Effector CD4-positive, alpha-beta T cell (primary cell): ENCODE measurements around the gene HMGN2.
"Not testable (repeated sequence)": the region's sequence is repeated elsewhere in the genome, so short reads cannot be mapped to it uniquely, and the experiment has no call there.

Experiments used
- DNase-seq: peaks from one replicate; pipeline ENCODE4 v3.0.0-alpha.2; 2020

HMGN2 gene

GRCh38 chr1:26477446-26478152 lies 5.4 kb downstream of the HMGN2 start:
- DNase-seq, result no peak

DNA sequence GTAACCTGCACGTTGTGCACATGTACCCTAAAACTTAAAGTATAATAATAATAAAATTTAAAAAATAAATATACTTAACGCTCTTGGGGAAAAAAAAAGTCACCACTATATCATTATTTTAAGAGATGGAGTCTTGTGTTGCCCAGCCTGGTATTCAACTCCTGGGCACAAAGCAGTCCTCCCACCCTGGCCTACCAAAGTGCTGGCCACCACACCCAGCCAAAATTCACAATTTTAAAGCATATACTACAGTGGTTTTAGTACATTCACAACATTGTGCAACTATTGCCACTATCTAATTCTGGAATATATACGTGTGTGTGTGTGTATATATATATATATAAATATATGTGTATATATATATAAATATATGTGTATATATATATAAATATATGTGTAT lies 5.9 kb downstream of the HMGN2 start:
- DNase-seq, result no peak

DNA sequence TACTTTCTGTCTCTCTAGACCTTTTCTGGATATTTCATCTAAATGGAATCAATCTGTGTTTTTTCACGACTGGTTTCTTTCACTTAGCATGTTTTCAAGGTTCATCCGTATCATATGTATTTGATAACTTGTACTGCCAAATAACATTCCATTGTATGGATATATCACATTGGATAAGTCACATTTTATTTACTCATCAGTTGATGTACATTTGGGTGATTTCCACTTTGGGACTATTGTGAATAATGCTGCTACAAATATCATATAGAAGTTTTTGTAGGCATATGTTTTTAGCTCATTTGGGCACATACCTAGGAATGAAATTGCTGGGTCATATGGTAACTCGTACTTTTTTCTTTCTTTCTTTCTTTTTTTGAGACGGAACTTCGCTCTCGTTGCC lies 6.7 kb downstream of the HMGN2 start:
- DNase-seq, result no peak

DNA sequence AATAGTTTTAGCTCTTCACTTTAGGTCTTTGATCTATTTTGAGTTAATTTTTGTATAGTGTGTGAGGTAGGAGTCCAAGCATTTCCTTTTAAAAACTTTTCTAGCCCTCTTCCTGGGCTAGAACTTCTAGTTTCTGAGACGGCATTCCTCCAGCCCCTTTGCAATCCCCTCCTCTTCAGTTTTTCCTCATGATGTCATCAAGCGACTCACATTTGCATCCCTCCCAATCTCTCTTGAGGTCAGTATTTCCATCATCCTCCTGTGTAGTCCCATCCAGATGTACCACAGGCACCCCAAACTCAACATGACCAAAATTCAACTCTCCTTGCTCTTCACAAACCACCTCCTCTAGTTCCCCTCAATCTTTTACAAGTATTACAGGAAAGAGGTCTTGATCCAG lies 10.7 kb downstream of the HMGN2 start:
- DNase-seq, result no peak

- DNase-seq, result no peak
Measured at GRCh38 chr1:26483980-26484379, 11.7 kb downstream of the HMGN2 start.

DNA sequence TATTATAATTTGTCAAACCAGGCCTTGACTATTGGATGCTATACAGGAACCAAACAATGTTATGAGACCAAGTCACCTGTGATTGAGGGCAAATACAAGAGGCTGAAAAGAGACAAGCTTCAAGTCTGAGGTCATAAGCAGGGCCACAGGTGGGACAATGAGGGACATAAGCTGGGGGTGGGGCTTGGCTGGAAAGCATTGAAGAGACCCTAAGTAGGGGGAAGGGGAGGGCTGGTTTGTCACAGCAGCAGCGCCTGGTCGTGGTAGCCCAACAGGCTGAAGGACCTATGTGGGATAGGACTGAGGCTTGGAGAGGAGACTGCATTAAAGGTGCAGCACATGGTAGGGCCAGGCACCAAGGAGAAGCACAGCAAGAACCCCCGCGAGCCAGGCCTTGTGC lies 17.9 kb downstream of the HMGN2 start:
- no peak for DNase-seq

- no peak for DNase-seq
Measured at GRCh38 chr1:26493267-26493666, 21.0 kb downstream of the HMGN2 start.

- no peak for DNase-seq
Measured at GRCh38 chr1:26493938-26494337, 21.7 kb downstream of the HMGN2 start.

DNA sequence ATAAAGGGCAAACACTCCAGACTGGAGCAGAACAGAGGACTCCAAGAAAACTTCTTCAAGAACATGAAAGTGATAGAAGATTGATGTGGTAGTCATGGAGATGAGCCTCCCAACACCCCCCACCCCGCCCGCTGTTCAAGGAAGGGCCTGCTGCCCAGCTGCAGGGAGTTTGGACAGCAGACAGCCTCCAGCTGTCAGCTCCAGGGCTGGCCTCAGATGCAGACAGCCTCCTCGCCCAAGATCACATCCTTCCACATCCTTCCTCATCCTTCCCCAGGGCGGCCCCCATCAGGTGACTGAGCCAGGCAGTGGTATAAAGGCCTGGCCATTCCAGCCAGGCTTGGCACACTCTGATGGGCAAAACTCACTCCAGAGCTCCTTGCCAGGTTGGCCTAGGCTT lies 24.6 kb downstream of the HMGN2 start:
- no peak for DNase-seq

- no peak for DNase-seq
Measured at GRCh38 chr1:26498894-26499293, 26.7 kb downstream of the HMGN2 start.

DNA sequence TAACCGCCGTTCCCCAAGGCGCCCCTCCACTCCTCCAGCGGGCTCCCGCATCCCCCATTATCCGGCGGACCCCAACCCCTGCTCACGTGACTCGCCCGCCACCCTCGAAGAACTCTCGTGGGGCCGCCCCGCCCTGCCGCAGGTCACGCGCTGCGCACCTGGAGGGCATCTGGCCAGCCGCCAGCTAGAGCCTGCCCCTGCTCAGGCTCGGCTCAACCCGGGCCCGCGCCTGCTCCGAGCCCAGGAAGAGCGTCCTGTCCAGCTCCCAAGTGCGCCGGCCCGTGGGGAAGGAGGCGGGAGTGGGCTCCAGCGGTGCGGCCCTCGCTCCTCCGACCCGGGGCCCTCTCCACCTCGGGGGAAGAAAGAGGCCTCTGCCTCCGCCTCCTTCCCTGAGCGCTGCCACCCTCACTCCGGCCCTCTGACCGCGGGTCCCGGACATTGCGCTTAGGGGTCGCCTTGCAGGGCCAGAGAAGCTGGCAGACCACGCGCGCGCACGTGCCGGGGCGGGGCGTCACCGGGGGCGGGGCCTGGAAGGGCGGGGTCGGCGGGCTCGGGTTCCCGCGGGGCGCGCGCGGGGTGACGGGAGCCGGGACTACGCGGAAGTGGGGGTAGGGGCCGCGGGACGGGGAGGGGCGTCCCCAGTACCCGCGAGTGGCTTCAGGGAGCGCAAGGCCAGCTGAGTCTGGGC lies 28.4 kb downstream of the HMGN2 start:
- DNase-seq, result peak; percentile 78

DNA sequence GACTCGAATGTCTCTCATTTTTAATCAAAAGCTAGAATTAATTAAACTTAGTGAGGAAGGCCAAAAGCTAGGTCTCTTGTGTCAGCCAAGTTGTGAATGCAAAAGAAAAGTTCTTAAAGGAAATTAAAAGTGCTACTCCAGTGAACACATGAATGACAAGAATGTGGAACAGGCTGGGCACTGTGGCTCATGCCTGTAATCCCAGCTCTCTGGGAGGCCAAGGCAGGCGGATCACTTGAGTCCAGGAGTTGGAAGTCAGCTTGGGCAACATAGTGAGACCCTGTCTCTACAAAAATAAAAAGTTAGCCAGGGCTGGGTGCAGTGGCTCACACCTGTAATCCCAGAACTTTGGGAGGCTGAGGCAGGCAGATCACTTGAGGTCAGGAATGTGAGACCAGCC lies 38.5 kb downstream of the HMGN2 start:
- DNase-seq, result not testable (repeated sequence)

- DNase-seq, result not testable (repeated sequence)
Measured at GRCh38 chr1:26515836-26516235, 43.6 kb downstream of the HMGN2 start.

DNA sequence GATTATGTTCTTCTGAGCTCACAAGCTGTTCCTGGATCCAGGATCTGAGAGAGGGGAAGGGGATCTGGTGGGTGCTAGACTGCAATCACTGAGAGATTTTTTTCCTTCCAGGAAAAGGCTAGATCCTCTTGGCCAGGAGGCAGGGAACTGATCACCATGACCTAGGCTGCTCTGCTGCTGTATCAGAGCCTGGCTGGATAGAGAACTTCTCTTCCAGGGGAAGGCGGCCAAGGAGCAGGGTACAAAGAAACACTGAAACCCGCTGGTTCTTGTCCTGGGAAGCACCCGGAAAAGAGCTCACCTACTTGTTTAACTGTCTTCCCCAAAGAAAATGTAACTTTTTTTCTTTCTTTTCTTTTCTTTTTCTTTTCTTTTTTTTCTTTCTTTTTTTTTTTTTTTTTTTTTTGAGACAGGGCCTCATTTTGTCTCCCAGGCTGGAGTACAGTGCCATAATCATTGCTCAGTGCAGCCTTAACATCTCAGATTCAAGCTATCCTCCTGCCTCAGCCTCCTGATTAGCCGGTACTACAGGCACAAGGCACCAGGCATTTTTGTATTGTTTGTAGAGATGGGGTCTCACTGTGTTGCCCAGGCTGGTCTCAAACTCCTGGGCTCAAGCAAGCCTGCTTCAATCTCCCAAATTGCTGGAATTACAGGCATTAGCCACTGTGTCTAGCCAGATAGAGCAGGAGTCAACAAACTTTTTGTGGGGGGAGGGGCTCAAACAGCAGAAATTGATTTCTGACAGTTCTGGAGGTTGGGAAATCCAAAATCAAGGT lies 44.9 kb downstream of the HMGN2 start:
- DNase-seq, result no peak

GRCh38 chr1:26517766-26518049 lies 45.5 kb downstream of the HMGN2 start:
- no peak for DNase-seq

DNA sequence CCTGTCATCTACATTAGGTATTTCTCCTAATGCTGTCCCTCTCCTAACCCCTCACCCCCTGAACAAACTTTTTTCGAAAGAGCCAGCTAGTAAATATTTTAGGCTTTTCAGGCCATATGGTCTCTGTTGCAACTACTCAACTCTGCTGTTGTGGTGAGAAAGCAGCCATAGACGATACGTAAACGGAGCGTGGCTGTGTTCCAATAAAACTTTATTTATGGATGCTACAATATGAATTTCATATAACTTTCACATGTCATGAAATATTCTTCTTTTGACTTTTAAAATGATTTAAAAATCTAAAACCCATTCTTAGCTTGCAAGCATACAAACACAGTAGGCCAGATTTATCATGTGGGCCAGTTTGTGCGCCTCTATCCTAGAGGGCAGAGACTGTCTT lies 46.1 kb downstream of the HMGN2 start:
- DNase-seq, result no peak

DNA sequence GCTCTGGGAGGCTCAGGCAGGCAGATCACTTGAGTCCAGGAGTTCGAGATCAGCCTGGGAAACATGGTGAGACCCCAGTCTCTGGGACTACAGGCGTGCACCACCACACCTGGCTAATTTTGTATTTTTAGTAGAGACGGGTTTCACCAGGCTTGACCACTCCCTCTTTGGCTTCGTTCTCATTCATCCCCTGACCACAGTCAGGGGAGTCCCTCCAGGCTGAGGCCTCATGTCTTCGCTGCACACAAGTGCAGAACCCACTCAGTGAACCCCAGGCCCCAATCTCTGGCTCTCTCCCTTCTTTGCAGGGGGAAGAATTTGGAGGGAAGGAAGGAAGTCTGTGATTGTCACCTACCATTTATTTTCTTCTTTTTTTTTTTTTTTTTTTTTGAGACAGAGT lies 48.1 kb downstream of the HMGN2 start:
- no peak for DNase-seq

GRCh38 chr1:26521669-26522030 lies 49.4 kb downstream of the HMGN2 start:
- no peak for DNase-seq

- DNase-seq, result no peak
Measured at GRCh38 chr1:26522073-26522472, 49.8 kb downstream of the HMGN2 start.

DNA sequence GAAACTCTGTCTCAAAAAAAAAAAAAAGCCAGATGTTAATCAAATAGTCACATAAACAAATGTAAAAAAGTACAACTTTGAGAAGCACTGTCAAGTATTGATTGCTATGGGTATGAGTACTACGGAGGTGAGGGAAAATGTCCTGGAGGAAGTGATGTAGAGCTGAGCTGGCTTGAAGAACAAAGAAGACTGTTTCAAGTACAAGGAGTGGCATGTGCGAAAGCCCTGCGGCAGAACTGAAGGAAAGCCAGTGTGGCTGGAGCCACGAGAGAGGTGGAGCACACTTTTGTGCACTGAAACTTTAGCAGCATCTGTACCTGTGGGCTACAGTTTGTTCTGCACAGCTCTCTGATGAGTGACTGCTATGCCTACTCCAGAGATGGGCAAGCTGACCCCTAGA lies 51.9 kb downstream of the HMGN2 start:
- DNase-seq, result no peak
